ENCODE results near the gene RERE. TPM values are rescaled to one million over a fixed set of nuclear protein-coding genes. Genes with fewer than 3 reads are reported as not detected.

Gene RERE
- total RNA-seq, 4 donors from 2014 or later, result 51.2 to 1,226 (median 253) TPM

GRCh38 chr1:8800416-8800815, 17.0 kb downstream of the RERE start:
- Histone ChIP-seq H3K4me3 (no peak overlapping the region), H3K27me3 (no peaks in the 10 kb centered on the region), H3K4me1 (no peaks in the 10 kb centered on the region), H3K27ac (no peak overlapping the region), H3K9me3 (no peaks in the 10 kb centered on the region), H3K36me3 (no peaks in the 10 kb centered on the region)
- TF ChIP-seq CTCF (IDR thresholded peaks at IDR 0.05), result no peak
- no peak for TF ChIP-seq POLR2A (IDR thresholded peaks at IDR 0.05)
- DNase-seq, result no peak
- intact Hi-C loops (cut with DNase I; ENCODE audit: low total_unique reads), result no loop called here

- Histone ChIP-seq H3K4me1 (no peaks in the 10 kb centered on the region), H3K4me3 (no peak overlapping the region), H3K9me3 (no peaks in the 10 kb centered on the region), H3K27ac (no peak overlapping the region), H3K36me3 (no peaks in the 10 kb centered on the region), H3K27me3 (no peaks in the 10 kb centered on the region)
- intact Hi-C loops (cut with DNase I; ENCODE audit: low total_unique reads), result no loop called here
- no peak for DNase-seq
- TF ChIP-seq CTCF (IDR thresholded peaks at IDR 0.05) (no peak), POLR2A (IDR thresholded peaks at IDR 0.05) (no peak)
These were observed 20.2 kb downstream of the RERE start for GRCh38 chr1:8797216-8797615.

GRCh38 chr1:8796812-8797211, 20.6 kb downstream of the RERE start:
- Histone ChIP-seq H3K27me3 (no peaks in the 10 kb centered on the region), H3K4me1 (no peaks in the 10 kb centered on the region), H3K27ac (no peak overlapping the region)

GRCh38 chr1:8794605-8795004, 22.8 kb downstream of the RERE start:
- H3K4me3 ChIP-seq, result no peak overlapping the region
- intact Hi-C loops (cut with DNase I; ENCODE audit: low total_unique reads), result no loop called here
- H3K4me1 ChIP-seq, result no peaks in the 10 kb centered on the region
- H3K27ac ChIP-seq, result no peak overlapping the region
- no peaks in the 10 kb centered on the region for H3K36me3 ChIP-seq
- H3K27me3 ChIP-seq, result no peaks in the 10 kb centered on the region
- no peaks in the 10 kb centered on the region for H3K9me3 ChIP-seq
- no peak for DNase-seq
- TF ChIP-seq POLR2A (IDR thresholded peaks at IDR 0.05) (no peak), CTCF (IDR thresholded peaks at IDR 0.05) (no peak)

More at GRCh38 chr1:8796812-8797211, 20.6 kb downstream of the RERE start:
- Histone ChIP-seq H3K9me3 (no peaks in the 10 kb centered on the region), H3K36me3 (no peaks in the 10 kb centered on the region), H3K4me3 (no peak overlapping the region)
- TF ChIP-seq CTCF (IDR thresholded peaks at IDR 0.05) (no peak), POLR2A (IDR thresholded peaks at IDR 0.05) (no peak)
- DNase-seq, result no peak
- intact Hi-C loops (cut with DNase I; ENCODE audit: low total_unique reads), result no loop called here

- intact Hi-C loops (cut with DNase I; ENCODE audit: low total_unique reads), result no loop called here
- Histone ChIP-seq H3K36me3 (no peaks in the 10 kb centered on the region), H3K9me3 (no peaks in the 10 kb centered on the region), H3K4me1 (no peaks in the 10 kb centered on the region), H3K27me3 (no peaks in the 10 kb centered on the region), H3K27ac (no peak overlapping the region), H3K4me3 (no peak overlapping the region)
- no peak for TF ChIP-seq POLR2A (IDR thresholded peaks at IDR 0.05)
- TF ChIP-seq CTCF (IDR thresholded peaks at IDR 0.05), result no peak
- DNase-seq, result no peak
These were observed 25.6 kb downstream of the RERE start for GRCh38 chr1:8791819-8792218.

All from uterus (tissue), 4 donors.